Umbilical cord (tissue), 2 donors: Measurements from ENCODE around the gene BAIAP3. TPM values are rescaled to one million over a fixed set of nuclear protein-coding genes. Genes with fewer than 3 reads are reported as not detected.

Experiments
- DNase-seq: peaks from one replicate; pipeline ENCODE4 v3.0.0-alpha.2; 2015; ENCODE audit warnings: low spot score
- total RNA-seq: library from RNA; depleted of rRNA; stranded (reverse); fragments of >200 nt; gene quantifications from one replicate; pipeline ENCODE4 v1.2.3, GENCODE V29; 2014; ENCODE audit warnings: low replicate concordance; ENCODE audit not compliant: insufficient read depth

BAIAP3 gene
- total RNA-seq, 1 donor from 2014 or later, result 0.24 TPM

DNA sequence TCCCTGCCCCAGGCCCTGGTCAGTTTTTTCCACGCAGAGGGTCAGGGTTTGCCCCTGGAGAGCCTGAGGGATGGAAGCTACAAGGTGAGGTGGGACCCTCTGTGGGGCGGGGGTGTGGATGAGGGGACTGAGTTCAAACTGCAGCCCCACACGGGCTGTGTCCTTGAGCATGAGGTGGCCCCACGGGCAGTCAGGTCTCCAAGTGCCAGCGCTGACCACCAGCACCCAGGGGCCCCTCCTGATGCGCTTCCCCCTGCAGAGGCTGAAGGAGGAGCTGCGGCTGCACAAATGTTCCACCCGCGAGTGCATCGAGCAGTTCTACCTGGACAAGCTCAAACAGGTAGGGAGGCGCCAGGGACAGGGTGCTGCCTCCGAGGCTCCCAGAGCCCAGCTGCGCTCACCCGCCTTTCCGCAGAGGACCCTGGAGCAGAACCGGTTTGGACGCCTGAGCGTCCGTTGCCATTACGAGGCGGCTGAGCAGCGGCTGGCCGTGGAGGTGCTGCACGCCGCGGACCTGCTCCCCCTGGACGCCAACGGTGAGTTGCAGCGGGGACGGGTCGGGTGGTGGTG is 13.9 kb downstream of the BAIAP3 start:
- peak; percentile 57 for DNase-seq

DNA sequence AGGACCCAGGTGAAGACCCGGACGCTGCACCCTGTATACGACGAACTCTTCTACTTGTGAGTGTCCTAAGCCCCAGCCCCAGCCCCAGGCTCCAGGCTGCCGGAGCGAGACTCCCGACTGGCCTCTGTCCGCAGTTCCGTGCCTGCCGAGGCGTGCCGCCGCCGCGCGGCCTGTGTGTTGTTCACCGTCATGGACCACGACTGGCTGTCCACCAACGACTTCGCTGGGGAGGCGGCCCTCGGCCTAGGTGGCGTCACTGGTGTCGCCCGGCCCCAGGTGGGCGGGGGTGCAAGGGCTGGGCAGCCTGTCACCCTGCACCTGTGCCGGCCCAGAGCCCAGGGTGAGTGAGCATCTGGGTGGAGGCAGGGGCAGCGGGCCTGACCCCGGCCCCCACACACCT is 14.5 kb downstream of the BAIAP3 start:
- no peak for DNase-seq

DNA sequence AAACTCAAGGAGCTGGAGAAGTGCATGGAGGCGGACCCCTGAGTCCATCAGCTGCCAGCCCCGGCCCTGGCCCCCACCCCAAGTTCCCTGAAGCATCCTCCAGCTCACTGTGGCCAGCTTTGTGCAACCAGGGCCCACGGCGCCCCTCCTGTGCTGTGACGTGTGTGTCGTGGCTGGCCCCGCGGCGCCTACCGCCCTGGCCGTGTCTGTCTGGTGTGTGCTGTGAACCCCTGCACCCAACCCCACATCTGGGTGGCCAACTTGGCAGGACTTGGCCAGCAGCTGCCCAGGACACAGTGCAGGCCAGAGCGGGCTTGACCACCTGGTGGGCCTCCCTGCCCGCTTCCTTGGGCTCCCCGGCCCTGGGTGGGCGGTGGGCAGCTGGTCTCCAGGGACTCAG is 15.0 kb downstream of the BAIAP3 start:
- no peak for DNase-seq

GRCh38 chr16:1348926-1349325 is 15.5 kb downstream of the BAIAP3 start:
- DNase-seq, result no peak

GRCh38 chr16:1349351-1349750 is 15.9 kb downstream of the BAIAP3 start:
- DNase-seq, result no peak

GRCh38 chr16:1349951-1350350 is 16.5 kb downstream of the BAIAP3 start:
- no peak for DNase-seq

GRCh38 chr16:1350691-1351090 is 17.2 kb downstream of the BAIAP3 start:
- no peak for DNase-seq

GRCh38 chr16:1351215-1351581 is 17.8 kb downstream of the BAIAP3 start:
- no peak for DNase-seq

DNA sequence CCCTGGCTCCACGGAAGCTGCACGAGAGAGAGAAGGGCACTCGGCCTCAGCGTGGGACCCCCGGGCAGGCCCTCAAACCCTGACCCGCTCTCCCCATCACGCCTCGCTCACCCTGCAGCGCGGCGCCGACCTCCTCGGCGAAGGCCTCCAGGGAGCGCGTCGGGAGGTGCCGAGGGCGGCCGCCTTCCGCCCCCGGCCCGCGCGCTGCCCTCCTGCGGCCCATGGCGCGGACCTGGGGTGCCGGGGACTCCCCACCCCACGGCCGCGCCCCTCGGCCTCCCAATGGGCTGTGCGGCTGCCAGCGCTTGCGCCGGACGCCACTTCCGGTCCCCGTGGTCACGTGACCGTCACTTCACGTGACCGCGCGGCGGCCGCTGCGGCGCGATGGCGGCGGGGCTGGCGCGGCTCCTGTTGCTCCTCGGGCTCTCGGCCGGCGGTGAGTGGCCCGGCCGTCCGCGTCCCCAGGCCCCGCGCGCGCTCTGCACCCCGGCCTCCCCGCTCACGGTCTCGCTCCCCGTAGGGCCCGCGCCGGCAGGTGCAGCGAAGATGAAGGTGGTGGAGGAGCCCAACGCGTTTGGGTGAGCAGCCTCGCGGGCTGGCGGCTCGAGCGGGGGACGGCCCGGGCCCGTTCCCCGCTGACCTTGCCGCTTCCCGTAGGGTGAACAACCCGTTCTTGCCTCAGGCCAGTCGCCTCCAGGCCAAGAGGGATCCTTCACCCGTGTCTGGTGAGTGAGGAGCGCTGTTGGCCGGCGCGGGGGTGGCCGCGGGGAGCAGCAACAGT is 18.3 kb downstream of the BAIAP3 start, which contains the start of the genes GNPTG and TSR3:
Gene GNPTG, plus strand, starts transcription at position 350 of the 781 bp plus-strand sequence. Its CDS starts 35 bp downstream, at position 385.
Gene TSR3, minus strand, starts transcription at position 297 of the 781 bp plus-strand sequence. Its CDS starts 74 bp downstream, at position 223.
- DNase-seq, result peak; percentile 82

DNA sequence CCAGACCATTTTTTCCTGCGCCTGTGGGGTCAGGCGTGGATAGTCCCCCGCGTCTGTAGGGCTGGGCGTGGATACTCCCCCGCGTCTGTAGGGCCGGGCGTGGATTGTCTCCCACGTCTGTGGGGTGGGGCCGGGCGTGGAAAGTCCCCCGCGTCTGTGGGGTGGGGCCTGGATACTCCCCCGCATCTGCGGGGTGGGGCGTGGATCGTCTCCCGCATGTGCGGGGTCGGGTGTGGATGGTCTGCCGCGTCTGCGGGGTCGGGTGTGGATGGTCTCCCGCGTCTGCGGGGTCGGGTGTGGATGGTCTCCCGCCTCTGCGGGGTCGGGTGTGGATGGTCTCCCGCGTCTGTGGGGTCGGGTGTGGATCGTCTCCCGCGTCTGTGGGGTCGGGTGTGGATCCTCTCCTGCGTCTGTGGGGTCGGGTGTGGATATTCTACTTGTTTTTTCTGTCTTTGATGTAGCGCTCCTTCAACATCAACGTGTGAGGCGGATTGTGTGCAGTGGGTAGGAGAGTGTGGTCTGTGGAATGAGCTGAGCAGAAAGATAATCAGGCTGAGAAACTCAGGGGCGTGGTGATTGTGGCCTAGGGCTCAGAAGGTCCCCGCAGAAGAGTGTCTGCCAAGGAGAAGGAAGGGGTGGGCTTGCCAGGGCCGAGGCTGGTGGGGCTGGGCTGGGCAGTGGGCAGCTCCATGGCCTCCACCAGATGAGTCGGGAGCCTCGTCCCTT is 21.5 kb downstream of the BAIAP3 start:
- no peak for DNase-seq

- no peak for DNase-seq
Observed at GRCh38 chr16:1355591-1355990, 22.1 kb downstream of the BAIAP3 start.

GRCh38 chr16:1356061-1356900 is 22.8 kb downstream of the BAIAP3 start:
- no peak for DNase-seq

DNA sequence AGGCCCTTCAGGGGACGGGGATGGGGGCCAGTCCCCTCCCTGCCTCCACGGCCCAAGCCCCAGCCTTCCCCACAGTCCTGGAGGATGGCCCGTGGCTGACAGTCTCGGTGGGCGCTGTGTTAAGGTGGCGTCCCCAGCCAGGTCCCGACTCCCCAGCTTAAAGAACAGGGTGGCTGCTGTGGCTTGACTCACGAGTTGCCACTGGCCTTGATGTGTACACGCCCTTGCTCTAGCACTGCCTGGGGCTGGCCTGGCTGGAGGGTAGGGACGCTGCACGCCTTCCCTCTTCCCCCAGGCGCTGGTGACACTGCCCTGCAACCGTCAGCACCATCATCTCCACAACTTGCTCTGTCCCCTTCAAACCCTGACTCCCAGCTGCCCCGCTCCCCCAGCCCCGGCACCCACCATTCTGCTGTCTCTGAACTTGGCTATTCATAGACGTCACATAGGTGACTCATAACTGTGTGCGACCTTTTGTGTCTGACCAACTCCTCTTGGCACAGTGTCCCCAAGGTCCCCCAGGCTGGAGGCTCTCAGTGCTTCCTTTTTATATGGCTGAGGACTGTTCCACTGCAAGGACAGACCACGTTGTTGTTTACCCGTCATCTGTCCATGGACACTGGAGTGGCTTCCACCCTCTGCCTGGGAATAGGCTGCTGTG is 24.6 kb downstream of the BAIAP3 start:
- DNase-seq, result no peak

- DNase-seq, result no peak
Observed at GRCh38 chr16:1361685-1362360, 28.4 kb downstream of the BAIAP3 start.

DNA sequence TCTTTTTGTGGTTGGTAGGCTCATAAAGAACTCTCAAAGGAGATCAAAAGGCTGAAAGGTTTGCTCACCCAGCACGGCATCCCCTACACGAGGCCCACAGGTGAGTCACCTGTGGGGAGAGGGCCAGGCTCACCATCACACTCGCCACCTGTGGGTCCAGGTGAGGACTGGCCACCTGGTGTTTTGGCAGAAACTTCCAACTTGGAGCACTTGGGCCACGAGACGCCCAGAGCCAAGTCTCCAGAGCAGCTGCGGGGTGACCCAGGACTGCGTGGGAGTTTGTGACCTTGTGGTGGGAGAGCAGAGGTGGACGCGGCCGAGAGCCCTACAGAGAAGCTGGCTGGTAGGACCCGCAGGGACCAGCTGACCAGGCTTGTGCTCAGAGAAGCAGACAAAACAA is 29.4 kb downstream of the BAIAP3 start:
- DNase-seq, result no peak

DNA sequence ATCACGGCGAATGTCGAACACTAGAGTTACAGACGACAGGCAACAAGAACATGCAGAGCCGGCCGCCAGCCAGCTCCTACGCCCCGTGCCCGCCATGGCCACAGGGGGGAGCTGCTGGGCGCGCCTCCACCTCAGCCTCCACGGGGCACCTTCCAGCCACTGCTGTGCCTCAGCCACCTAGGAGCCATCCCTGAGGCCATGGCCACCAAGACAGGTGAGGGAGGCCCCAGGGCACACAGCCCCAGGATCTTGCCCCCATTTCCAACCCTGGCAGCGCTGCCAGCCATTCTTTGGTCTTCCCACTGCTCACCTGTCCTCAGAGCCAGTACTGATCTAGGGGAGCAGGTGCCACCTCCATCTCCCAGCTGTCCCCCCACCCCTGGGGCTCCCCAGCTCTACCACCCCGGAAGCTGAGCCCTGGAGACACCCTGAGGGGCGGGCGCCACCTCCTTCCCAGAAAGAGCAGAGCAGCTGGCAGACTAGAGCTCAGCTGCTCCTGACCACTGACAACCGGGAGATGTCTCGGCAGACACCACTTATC is 30.1 kb downstream of the BAIAP3 start:
- no peak for DNase-seq

- no peak for DNase-seq
Observed at GRCh38 chr16:1364510-1364909, 31.1 kb downstream of the BAIAP3 start.

GRCh38 chr16:1366060-1366711 is 32.7 kb downstream of the BAIAP3 start:
- DNase-seq, result no peak

DNA sequence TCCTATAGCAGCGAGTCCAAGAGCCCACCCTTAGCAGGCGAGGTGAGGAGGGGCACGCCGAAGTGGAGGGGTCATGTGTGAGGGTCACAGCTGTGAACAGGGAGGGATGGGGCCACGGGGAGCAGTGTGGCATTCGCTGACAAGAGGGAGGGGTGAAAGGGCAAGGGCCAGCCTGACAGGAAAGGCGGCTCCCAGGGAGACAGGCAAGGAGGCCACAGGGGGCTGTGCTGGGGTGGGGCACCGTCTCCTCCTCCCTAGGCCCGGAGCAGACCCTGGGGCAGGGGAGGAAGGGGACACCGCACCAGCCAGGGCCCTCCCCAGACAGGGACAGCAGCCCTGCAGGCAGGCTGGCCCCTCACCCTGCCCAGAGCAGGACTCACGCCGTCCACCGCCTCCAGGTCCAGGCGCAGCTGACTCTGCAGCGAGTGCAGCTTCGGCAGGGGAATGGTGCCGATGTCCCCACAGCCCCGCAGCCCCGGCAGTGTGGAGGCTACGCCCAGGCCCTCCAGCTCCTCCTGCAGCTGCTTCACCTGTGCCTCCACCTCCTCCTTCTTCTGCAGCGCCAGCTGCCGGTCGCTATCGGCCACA is 33.4 kb downstream of the BAIAP3 start:
- DNase-seq, result no peak
